NCI-H128 (cell line): Measurements from ENCODE around the gene NKAIN2.
"Not testable (repeated sequence)": the region's sequence is repeated elsewhere in the genome, so short reads cannot be mapped to it uniquely, and the experiment has no call there.

Experiments used
- DNase-seq: peaks from one replicate; lab custom pipeline; 2025; ENCODE audit not compliant: unreplicated experiment; lab: John Stamatoyannopoulos, UW

NKAIN2 gene

GRCh38 chr6:124539096-124539495 is 735.4 kb downstream of the NKAIN2 start:
- DNase-seq = no peak

- no peak for DNase-seq
These were observed 737.9 kb downstream of the NKAIN2 start for GRCh38 chr6:124541573-124541972.

GRCh38 chr6:124546601-124547000 is 742.9 kb downstream of the NKAIN2 start:
- no peak for DNase-seq

GRCh38 chr6:124551711-124552233 is 748.1 kb downstream of the NKAIN2 start:
- no peak for DNase-seq

- no peak for DNase-seq
These were observed 754.2 kb downstream of the NKAIN2 start for GRCh38 chr6:124557873-124558272.

- not testable (repeated sequence) for DNase-seq
These were observed 756.4 kb downstream of the NKAIN2 start for GRCh38 chr6:124560078-124560477.

GRCh38 chr6:124560873-124561567 is 757.4 kb downstream of the NKAIN2 start:
- DNase-seq = no peak

- no peak for DNase-seq
These were observed 758.0 kb downstream of the NKAIN2 start for GRCh38 chr6:124561635-124562130.

GRCh38 chr6:124564125-124564524 is 760.5 kb downstream of the NKAIN2 start:
- DNase-seq = not testable (repeated sequence)

GRCh38 chr6:124567401-124567800 is 763.7 kb downstream of the NKAIN2 start:
- DNase-seq = no peak

- no peak for DNase-seq
These were observed 770.3 kb downstream of the NKAIN2 start for GRCh38 chr6:124573953-124574352.

- no peak for DNase-seq
These were observed 774.1 kb downstream of the NKAIN2 start for GRCh38 chr6:124577734-124578281.

- DNase-seq = no peak
These were observed 786.3 kb downstream of the NKAIN2 start for GRCh38 chr6:124590001-124590400.

GRCh38 chr6:124599656-124600055 is 796.0 kb downstream of the NKAIN2 start:
- peak; percentile 63 for DNase-seq

- no peak for DNase-seq
These were observed 801.1 kb downstream of the NKAIN2 start for GRCh38 chr6:124604719-124605118.

- no peak for DNase-seq
These were observed 803.5 kb downstream of the NKAIN2 start for GRCh38 chr6:124607119-124607627.

GRCh38 chr6:124613031-124613430 is 809.4 kb downstream of the NKAIN2 start:
- DNase-seq = no peak

GRCh38 chr6:124622351-124622750 is 818.7 kb downstream of the NKAIN2 start:
- no peak for DNase-seq

GRCh38 chr6:124633655-124634054 is 830.0 kb downstream of the NKAIN2 start:
- no peak for DNase-seq

- DNase-seq = no peak
These were observed 836.8 kb downstream of the NKAIN2 start for GRCh38 chr6:124640432-124640831.

GRCh38 chr6:124655866-124656265 is 852.2 kb downstream of the NKAIN2 start:
- no peak for DNase-seq

GRCh38 chr6:124658053-124658452 is 854.4 kb downstream of the NKAIN2 start:
- DNase-seq = no peak
